ENCODE measurements around the gene AKIRIN2.

DNA sequence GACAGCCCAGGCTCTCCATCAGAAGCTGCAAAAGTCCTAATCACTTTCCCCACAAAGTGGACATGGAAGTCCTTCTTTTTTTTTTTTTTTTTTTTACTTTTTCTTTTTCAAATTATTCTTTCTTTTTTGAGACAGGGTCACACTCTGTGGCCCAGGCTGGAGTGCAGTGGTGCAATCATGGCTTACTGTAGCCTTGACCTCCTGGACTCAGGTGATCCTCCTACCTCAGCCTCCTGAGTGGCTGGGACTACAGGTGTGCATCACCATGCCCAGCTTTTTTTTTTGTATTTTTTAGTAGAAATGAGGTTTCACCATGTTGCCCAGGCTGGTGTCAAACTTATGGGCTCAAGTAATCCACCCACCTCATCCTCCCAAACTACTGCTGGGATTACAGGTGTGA, 29.0 kb upstream of the AKIRIN2 start:
- TF ChIP-seq, protein P1, sequence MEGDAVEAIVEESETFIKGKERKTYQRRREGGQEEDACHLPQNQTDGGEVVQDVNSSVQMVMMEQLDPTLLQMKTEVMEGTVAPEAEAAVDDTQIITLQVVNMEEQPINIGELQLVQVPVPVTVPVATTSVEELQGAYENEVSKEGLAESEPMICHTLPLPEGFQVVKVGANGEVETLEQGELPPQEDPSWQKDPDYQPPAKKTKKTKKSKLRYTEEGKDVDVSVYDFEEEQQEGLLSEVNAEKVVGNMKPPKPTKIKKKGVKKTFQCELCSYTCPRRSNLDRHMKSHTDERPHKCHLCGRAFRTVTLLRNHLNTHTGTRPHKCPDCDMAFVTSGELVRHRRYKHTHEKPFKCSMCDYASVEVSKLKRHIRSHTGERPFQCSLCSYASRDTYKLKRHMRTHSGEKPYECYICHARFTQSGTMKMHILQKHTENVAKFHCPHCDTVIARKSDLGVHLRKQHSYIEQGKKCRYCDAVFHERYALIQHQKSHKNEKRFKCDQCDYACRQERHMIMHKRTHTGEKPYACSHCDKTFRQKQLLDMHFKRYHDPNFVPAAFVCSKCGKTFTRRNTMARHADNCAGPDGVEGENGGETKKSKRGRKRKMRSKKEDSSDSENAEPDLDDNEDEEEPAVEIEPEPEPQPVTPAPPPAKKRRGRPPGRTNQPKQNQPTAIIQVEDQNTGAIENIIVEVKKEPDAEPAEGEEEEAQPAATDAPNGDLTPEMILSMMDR (conservative IDR thresholded peaks at IDR 0.05; ENCODE audit: low read depth, low read length), result no peak
- no peak for TF ChIP-seq EZH2 (IDR thresholded peaks at IDR 0.05; ENCODE audit: borderline replicate concordance, low read depth, low read length, poor library complexity, severe bottlenecking)
